HepG2 (cell line): ENCODE data around the gene PYGB. TPM values are rescaled to one million over a fixed set of nuclear protein-coding genes. Genes with fewer than 3 reads are reported as not detected.

ENCODE experiments used
- BHLHE40 ChIP-seq: IDR thresholded peaks from 2 replicates; pipeline ENCODE4 v1.6.1; 2011; ENCODE audit warnings: low read length, improper control_type of control experiment
- GATAD1 ChIP-seq: IDR thresholded peaks from 2 replicates; pipeline ENCODE4 v1.6.1; 2016; ENCODE audit warnings: missing genetic modification reagents, missing compliant biosample characterization
- HDAC6 ChIP-seq: fragments of 200-600 bp; sonication (generic); IDR thresholded peaks from 2 replicates; pipeline ENCODE4 v1.7.0; 2017; ENCODE audit warnings: mild to moderate bottlenecking, antibody characterized with exemption, low read length, low read depth
- MIER3 ChIP-seq: IDR thresholded peaks from 2 replicates; pipeline ENCODE4 v1.6.1; 2016; ENCODE audit warnings: missing compliant biosample characterization, borderline replicate concordance
- NFKB2 ChIP-seq: sonication (generic); formaldehyde crosslinking; IDR thresholded peaks from 2 replicates; pipeline ENCODE4 v1.4.0; 2020; ENCODE audit warnings: missing genetic modification reagents, borderline replicate concordance
- NRL ChIP-seq: sonication (generic); formaldehyde crosslinking; IDR thresholded peaks from 2 replicates; pipeline ENCODE4 v1.5.0; 2020; ENCODE audit warnings: missing genetic modification reagents, mild to moderate bottlenecking, moderate library complexity, borderline replicate concordance
- SNRNP70 ChIP-seq: fragments of 200-400 bp; formaldehyde crosslinking; IDR thresholded peaks from 2 replicates; pipeline ENCODE4 v1.6.1; 2017; ENCODE audit warnings: mild to moderate bottlenecking, low read depth, low read length, moderate library complexity
- THAP11 ChIP-seq: IDR thresholded peaks from 2 replicates; pipeline ENCODE4 v1.6.1; 2016; ENCODE audit warnings: missing biosample characterization, missing genetic modification reagents
- ZBTB42 ChIP-seq: sonication (generic); formaldehyde crosslinking; IDR thresholded peaks from 2 replicates; pipeline ENCODE4 v1.5.0; 2020; ENCODE audit warnings: mild to moderate bottlenecking, missing genetic modification reagents
- ZNF121 ChIP-seq: sonication (generic); formaldehyde crosslinking; IDR thresholded peaks from 2 replicates; pipeline ENCODE4 v1.5.0; 2020; ENCODE audit warnings: mild to moderate bottlenecking, missing genetic modification reagents
- ZNF136 ChIP-seq: sonication (generic); formaldehyde crosslinking; IDR thresholded peaks from 2 replicates; pipeline ENCODE4 v1.8.1; 2022; ENCODE audit warnings: low read depth, mild to moderate bottlenecking, moderate library complexity, missing genetic modification reagents
- ZNF224 ChIP-seq: sonication (generic); formaldehyde crosslinking; IDR thresholded peaks from 2 replicates; pipeline ENCODE4 v1.5.0; 2020; ENCODE audit warnings: mild to moderate bottlenecking, missing genetic modification reagents
- ZNF563 ChIP-seq: sonication (generic); formaldehyde crosslinking; IDR thresholded peaks from 2 replicates; pipeline ENCODE4 v1.8.0; 2022; ENCODE audit warnings: mild to moderate bottlenecking, moderate library complexity, missing genetic modification reagents
- ZNF616 ChIP-seq: sonication (generic); formaldehyde crosslinking; IDR thresholded peaks from 2 replicates; pipeline ENCODE4 v1.5.0; 2020; ENCODE audit warnings: low read depth, mild to moderate bottlenecking, missing genetic modification reagents
- polyA plus RNA-seq, 8 experiments: library from polyadenylated mRNA; depleted of rRNA in 3 of 8; stranded (reverse) in 7 of 8; unstranded in 1 of 8; fragments of >200 nt; fragmentation: Illumina TruSeq in 4 of 8; extraction: Trizol in 4 of 8; gene quantifications; 2 replicates each; pipeline versions ENCODE4 v1.2.1 to v1.2.3, GENCODE V29; 2011 to 2016; ENCODE audit warnings: low read depth in 4 of 8, missing spikeins in 1 of 8, mixed read lengths in 1 of 8; ENCODE audit not compliant: insufficient read depth in 1 of 8
- total RNA-seq, 5 experiments: library from RNA; depleted of rRNA; stranded (reverse); fragments of >200 nt; fragmentation: Illumina TruSeq; extraction: Trizol; gene quantifications; 2 replicates each; pipeline ENCODE4 v1.2.3, GENCODE V29; 2016; ENCODE audit warnings: low read depth in 1 of 5
- TF ChIP-seq, protein P1 (sequence below): sonication (generic); formaldehyde crosslinking; IDR thresholded peaks from 2 replicates; pipeline ENCODE4 v1.8.1; 2023; ENCODE audit warnings: mild to moderate bottlenecking, missing genetic modification reagents
- TF ChIP-seq, protein P2 (sequence below): IDR thresholded peaks from 2 replicates; pipeline ENCODE4 v1.4.0; 2020; ENCODE audit warnings: mild to moderate bottlenecking, missing genetic modification reagents

Gene PYGB
- total and polyA plus RNA-seq, 2 of the 13 experiments (the other 11 are each of a cell fraction or from before 2014, with no cell fraction given) = 24.2 to 86.3 TPM

DNA sequence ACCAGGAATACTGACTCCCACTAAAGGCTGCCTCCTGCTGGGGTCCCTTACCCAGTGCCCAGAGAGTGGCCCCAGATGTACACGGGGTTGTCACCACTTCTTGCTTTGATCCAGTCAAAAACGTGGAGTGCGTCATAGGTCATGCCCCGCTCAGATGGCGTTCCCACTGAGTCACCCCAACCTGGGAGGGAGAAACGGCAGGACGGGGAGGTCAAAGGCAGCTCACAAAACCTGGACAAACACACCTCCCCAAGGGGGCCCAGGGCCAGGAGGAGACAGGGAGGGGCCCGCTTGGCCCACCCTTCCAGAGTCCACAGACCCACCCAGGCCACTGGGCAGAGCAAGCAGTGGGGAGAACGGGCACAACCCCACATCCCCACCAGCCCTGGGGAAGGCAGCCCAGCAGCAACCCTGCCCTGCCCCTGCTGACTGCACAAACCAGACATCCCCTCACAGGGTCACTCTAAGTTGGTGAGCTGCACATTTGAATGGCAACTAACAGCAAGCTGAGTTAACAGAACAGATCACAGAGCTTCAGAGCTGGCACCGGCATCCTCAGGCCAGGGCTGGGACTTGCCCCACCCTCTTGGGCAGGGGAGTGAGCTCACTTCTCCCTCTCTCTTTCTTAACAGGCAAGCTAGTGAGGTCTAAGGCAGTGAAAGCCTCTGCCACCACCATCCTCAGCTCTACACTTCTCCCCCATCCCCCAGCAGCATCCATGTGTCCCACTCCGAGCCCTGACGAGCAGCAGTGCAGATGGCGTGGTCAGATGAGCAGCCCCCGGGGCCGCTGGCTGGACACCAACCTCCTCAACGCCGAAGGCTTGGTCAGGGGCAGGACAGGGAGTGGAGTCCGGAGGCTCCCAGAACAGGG lies 61.7 kb downstream of the PYGB start (continued):
- TF ChIP-seq, protein P1, sequence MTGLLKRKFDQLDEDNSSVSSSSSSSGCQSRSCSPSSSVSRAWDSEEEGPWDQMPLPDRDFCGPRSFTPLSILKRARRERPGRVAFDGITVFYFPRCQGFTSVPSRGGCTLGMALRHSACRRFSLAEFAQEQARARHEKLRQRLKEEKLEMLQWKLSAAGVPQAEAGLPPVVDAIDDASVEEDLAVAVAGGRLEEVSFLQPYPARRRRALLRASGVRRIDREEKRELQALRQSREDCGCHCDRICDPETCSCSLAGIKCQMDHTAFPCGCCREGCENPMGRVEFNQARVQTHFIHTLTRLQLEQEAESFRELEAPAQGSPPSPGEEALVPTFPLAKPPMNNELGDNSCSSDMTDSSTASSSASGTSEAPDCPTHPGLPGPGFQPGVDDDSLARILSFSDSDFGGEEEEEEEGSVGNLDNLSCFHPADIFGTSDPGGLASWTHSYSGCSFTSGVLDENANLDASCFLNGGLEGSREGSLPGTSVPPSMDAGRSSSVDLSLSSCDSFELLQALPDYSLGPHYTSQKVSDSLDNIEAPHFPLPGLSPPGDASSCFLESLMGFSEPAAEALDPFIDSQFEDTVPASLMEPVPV (CRISPR knock-in tag) = peak; percentile 80; the same call in 1 of the 2 replicates
- TF ChIP-seq, protein P2, sequence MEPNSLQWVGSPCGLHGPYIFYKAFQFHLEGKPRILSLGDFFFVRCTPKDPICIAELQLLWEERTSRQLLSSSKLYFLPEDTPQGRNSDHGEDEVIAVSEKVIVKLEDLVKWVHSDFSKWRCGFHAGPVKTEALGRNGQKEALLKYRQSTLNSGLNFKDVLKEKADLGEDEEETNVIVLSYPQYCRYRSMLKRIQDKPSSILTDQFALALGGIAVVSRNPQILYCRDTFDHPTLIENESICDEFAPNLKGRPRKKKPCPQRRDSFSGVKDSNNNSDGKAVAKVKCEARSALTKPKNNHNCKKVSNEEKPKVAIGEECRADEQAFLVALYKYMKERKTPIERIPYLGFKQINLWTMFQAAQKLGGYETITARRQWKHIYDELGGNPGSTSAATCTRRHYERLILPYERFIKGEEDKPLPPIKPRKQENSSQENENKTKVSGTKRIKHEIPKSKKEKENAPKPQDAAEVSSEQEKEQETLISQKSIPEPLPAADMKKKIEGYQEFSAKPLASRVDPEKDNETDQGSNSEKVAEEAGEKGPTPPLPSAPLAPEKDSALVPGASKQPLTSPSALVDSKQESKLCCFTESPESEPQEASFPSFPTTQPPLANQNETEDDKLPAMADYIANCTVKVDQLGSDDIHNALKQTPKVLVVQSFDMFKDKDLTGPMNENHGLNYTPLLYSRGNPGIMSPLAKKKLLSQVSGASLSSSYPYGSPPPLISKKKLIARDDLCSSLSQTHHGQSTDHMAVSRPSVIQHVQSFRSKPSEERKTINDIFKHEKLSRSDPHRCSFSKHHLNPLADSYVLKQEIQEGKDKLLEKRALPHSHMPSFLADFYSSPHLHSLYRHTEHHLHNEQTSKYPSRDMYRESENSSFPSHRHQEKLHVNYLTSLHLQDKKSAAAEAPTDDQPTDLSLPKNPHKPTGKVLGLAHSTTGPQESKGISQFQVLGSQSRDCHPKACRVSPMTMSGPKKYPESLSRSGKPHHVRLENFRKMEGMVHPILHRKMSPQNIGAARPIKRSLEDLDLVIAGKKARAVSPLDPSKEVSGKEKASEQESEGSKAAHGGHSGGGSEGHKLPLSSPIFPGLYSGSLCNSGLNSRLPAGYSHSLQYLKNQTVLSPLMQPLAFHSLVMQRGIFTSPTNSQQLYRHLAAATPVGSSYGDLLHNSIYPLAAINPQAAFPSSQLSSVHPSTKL (CRISPR knock-in tag) = peak; percentile 72
- TF ChIP-seq ZBTB42 (CRISPR knock-in tag) = no peak
- no peak; the same call in 1 of the 2 replicates for TF ChIP-seq NRL (CRISPR knock-in tag)
- TF ChIP-seq NFKB2 (CRISPR knock-in tag) = peak; percentile 60; the same call in 1 of the 2 replicates
- TF ChIP-seq MIER3 = no peak
- no peak for TF ChIP-seq ZNF121 (CRISPR knock-in tag)
- TF ChIP-seq BHLHE40 = peak; percentile 75; the same call in 1 of the 2 replicates
- no peak for TF ChIP-seq HDAC6
- no peak; the same call in 1 of the 2 replicates for TF ChIP-seq ZNF563 (CRISPR knock-in tag)
- TF ChIP-seq ZNF224 (CRISPR knock-in tag) = 0 out of 2 replicates have a peak, but pooled peaks have one; percentile 47
- TF ChIP-seq THAP11 = no peak
- no peak for TF ChIP-seq SNRNP70
- no peak for TF ChIP-seq ZNF136 (CRISPR knock-in tag)
- no peak for TF ChIP-seq GATAD1
- no peak for TF ChIP-seq ZNF616
